ENCODE results near the gene ORAI2.

ORAI2 gene

DNA sequence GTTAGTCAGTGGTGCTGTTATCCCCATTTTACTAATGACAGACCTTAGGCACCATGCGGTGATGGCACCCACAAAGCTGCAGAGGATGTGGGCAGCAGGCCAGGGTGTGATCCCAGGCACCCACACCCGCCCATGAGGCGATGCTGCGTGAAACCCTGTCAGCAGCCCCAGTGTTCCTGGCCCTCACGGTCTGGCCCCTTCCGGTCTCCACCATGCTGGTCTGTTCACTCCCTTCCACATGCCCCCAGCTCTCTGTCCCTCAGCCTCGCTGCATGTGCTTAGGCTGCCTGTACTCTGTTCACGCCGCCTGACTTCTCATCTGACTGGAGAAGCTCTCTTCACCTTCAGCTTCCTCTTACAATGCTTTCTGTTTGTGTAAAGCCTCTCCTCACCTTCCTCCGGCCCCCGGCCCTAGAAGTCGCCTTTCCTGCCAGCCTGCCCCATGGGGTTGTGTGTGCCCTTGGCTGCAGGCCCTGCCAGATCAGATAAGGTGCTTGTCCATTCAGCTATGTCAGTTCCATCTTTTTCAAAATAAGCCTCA lies 17.6 kb upstream of the ORAI2 start:
- DNase-seq, result peak; percentile 76

DNA sequence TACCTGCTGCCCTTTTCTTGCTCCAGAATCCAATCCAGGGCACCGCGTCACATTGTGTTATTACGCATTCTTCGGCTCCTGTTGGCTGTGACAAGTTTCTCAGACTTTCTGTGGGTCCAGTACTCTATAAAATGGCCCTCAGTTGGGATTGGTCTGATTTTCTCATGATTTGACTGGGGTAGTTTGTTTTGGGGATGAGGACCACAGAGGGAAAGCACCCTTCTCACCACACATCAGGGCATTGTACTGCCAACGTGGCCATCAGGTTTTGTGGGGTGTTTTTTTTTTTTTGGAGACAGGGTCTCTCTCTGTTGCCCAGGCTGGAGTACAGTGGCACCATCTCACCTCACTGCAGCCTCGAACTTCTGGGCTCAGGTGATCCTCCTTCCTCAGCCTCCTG lies 17.0 kb upstream of the ORAI2 start:
- DNase-seq, result no peak

DNA sequence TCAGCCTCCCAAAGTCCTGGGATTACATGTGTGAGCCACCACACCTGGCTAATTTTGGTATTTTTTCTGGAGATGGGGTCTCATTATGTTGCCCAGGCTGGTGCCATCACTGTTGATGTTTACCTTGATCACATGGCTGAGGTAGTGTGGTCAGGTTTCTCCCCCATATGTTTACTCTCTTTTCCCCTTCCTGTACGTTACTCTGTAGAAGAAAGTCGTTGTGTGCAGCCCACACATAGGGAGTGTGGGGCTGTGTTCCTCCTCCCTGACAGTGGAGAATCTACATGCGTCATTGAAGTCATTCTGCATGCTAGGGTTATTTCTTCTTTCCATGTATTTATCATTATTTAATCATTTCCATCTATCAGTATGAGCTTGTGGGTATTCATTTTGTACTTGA lies 16.3 kb upstream of the ORAI2 start:
- no peak for DNase-seq

DNA sequence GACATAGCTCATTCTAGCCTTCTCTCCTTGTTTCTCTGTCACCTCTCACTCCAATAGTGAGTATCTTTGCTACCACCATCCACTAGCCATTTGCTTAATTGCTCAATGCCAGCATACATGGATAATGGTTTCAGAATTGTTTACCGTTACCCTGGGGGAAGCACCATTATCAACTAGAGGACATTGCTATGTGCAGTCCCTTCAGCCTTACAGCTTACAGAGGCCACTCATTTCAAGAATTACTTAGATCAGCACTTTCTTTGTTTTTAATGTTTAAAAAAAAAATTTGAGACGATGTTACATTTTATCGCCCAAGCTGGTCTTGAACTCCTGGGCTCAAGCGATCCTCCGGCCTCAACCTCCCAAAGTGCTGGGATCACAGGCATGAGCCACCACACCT lies 14.8 kb upstream of the ORAI2 start:
- no peak for DNase-seq

DNA sequence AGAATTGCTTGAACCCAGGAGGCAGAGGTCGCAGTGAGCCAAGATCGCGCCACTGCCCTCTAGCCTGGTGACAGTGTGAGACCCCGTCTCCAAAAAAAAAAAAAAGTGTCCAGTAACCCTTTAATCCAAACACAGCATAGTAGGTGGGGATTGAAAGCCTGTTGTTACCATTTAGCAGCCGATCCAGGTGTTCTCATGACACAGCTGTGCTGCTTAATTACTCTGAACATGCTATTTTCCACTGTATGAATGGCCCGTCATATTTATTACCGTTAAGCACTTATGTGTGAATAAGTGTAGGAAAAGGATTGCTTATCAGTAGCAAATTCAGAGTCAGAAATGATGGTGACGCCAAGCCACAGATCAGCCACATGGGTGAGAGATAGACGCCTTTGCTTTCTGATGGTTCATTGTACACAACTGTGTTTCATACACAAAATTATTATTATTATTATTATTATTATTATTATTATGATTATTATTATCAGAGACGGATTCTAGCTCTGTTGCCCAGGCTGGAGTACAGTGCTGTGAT lies 11.6 kb upstream of the ORAI2 start:
- DNase-seq, result no peak

DNA sequence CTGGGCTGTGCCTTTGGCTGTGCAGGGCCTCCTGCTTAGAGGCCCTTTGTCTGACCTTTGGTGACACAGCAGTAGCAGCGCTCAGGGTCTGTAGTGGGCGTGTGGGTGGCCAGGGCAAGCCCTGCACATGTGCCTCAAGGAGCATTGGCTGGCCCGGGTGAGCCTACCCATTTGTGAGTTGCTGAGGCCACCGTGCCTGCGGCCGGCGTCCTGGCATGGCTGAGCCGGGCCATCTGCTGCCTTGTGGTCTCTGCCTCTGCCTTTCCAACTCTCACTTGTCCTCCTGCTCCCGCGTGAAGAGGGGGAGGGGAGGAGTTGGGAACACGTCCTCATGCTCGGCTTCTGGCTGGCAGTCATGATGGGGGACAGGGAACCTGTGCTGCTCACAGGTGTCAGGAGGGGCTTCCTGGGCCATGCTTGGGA lies 9.2 kb upstream of the ORAI2 start:
- no peak for DNase-seq

DNA sequence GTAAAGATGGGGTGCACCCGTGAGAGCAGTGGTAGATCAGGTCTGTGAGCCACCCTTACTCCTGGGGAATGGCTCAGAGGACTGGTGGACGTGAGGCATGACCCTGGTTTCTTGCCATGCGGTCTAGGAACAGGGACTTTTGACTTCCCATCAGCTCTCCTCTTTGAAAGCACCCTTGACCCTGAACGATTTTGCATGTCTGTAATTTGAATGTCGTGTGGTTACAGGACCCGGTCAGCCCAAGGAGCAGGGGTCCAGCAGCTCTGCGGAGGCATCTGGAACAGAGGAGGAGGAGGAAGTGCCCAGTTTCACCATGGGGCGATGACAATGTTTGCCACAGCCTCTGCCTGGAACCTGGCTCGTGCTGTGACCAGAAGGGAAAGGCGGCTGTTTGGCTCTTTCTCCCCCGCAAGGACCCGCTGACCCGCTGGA lies 8.6 kb upstream of the ORAI2 start:
- DNase-seq, result no peak

DNA sequence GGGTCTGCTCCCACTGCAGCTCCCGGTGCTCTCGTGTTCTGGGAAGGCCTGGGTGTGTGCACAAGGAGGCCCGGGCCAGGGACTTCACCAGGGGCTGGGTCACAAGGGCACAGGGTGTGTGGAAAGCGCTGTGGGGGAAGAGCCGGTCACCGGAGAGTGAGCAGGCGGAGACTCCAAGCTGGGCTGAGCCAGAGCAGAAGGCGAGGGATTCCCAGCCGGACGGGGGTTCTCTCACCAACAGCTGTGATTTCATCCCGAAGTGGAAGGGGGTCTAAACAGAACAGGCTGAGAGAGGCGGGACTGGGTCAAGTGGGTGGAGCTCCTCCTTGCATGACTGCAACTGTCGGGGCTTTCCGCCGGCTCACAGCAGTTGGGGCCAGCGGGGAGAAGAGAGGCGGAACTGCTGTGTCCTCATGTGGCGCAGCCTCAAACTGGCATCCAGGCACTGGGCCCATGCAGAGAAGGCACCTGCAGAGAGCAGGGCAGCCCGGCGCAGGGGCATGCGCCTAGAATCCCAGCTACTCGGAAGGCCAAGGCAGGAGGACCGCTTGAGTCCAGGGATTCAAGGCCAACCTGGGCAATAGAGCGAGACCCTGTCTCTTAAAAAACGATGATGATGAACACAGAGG lies 7.6 kb upstream of the ORAI2 start:
- peak; percentile 84 for DNase-seq

GRCh38 chr7:102426268-102427018 lies 6.9 kb upstream of the ORAI2 start:
- peak; percentile 85 for DNase-seq

- no peak for DNase-seq
Measured at GRCh38 chr7:102427019-102427405, 6.4 kb upstream of the ORAI2 start.

DNA sequence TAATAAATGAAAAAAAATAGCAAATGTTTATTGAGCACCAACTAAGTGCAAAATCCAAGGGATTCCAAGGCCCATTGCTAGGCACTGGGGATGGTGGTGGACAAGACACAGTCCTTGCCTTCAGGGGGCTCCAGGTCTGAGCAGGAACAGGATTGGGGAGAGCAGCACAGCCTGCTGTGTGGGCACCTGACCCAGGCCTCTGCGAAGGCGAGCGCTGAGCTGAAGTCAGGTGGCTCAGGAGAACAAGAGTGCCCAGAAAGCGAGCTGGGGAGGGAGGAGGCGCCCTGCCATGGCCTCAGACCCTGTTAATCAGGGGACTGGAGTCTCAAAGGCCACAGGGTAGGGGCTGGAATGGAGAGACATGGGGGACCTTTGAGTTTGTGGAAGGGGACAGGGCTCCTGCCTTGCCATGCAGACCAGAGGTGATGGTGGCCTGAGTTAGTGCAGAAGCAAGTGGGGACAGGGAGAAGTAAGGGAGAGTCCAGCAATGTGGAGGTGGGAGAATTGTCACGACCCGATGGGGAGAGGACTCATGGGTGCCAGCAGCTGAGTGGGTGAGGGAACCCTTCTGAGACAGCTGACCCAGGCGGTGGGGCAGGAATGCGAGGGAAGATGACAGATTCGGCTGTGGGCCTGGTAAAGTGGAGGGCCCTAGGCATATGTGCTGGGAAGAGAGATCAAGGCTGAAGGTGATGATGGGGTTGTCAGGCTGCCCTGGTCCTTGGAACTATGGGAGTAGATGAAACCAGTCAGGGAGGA lies 4.1 kb upstream of the ORAI2 start:
- no peak for DNase-seq

DNA sequence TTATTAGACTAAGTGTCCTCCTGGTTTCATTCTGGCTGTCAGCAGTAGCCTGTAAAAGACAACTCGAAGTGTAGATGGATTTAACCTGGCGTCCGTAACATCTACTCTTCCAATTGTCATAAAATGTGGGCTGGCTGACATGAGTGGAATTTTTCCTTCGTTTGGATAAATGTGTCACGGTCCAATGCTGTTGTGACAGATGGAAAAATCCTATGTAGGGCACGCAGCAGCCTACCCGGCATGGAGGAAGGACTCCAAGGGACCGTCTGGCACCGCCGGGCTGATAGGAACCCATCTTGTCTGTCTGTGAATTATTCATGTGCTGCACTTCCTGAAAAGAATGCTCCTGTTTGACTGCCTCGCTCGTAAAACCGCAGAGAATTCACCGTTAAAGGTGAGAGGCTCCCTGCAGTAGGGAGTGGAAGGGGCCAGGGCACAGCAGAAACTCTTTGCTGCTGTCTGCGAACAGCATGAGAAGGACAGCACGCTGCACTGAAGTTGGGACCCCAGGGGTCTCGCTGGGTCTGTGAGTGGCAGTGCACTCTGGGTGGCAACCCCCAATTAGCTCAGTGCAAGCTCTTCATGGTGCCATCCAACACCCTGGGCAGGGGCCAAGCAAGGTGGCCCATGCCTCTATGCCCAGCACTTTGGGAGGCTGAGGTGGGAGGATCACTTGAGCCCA lies 1.6 kb upstream of the ORAI2 start:
- DNase-seq, result peak; percentile 55

GRCh38 chr7:102432442-102433218 lies 745 bp upstream of the ORAI2 start:
- DNase-seq, result no peak

DNA sequence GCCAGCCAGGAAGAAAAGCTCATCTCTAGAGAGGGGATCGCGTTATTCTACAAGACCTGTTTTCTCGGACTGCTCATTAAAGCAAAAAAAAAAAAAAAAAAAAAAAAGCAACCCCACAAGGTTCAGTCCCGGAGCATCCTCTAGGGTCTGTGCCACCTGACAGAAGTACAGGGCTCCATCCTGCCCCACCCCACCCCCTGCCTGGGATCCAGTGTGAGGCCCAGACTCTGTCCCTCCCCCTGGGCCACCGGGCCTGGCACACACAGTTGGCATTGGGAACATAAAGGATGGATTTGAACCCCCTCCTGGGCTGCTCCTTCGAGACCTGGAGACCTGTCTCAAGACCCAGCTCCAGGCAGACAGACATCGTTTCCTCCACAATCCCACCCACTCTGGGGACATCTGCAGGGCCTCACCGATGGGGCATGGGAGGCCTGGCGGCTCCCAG lies 688 bp downstream of the ORAI2 start:
- DNase-seq, result no peak

DNA sequence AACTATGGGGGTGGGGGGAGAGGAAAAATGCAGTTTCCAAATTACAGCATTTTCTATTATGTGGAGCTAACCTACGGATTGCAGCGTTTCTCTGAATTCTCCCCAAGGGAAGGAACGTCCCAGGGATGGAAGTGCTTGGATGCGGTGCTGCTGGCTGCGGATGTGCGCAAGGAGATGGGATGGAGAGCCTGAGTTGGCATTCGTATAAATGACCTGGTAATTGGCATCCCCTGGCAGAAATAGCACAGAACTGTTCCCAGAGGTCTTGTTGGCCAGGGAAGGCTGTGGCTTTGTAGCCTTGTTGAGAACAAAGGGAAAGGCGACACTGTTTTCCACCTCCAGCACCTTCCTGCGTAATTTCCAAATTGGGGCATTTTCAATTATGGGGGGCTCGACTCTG lies 2.7 kb downstream of the ORAI2 start:
- DNase-seq, result no peak

GRCh38 chr7:102439963-102440795 lies 6.8 kb downstream of the ORAI2 start:
- no peak for DNase-seq

- no peak for DNase-seq
Measured at GRCh38 chr7:102444961-102445673, 11.7 kb downstream of the ORAI2 start.

- no peak for DNase-seq
Measured at GRCh38 chr7:102445674-102446071, 12.3 kb downstream of the ORAI2 start.

DNA sequence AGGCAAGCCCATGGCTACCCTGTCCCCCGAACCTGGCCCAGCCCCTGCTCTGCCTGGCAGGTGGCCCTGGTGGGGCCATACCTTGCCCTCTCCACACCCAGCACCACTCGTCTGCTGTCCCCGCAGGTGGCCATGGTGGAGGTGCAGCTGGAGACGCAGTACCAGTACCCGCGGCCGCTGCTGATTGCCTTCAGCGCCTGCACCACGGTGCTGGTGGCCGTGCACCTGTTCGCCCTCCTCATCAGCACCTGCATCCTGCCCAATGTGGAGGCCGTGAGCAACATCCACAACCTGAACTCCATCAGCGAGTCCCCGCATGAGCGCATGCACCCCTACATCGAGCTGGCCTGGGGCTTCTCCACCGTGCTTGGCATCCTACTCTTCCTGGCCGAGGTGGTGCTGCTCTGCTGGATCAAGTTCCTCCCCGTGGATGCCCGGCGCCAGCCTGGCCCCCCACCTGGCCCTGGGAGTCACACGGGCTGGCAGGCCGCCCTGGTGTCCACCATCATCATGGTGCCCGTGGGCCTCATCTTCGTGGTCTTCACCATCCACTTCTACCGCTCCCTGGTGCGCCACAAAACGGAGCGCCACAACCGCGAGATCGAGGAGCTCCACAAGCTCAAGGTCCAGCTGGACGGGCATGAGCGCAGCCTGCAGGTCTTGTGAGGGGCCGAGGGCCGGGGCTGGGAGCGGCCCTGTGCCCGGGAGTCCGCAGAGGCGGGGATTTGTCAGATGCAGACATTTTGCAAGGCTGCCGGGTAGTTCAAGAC lies 13.2 kb downstream of the ORAI2 start:
- DNase-seq, result no peak

All from stimulated activated CD4-positive, alpha-beta T cell treated with anti-CD3 and anti-CD28 coated beads, Interleukin-1b, Interleukin-23, amount 100 ng/mL, for 48 hours (primary cell).